ENCODE results near the gene MFNG.

MFNG gene

GRCh38 chr22:37492428-37493344 lies 6.5 kb upstream of the MFNG start:
- TF ChIP-seq GATA3 (IDR thresholded peaks at IDR 0.05; ENCODE audit: low read depth, low read length), result no peak
- TF ChIP-seq GATA2 (IDR thresholded peaks at IDR 0.05; ENCODE audit: low read depth, low read length), result no peak

GRCh38 chr22:37491559-37492427 lies 5.6 kb upstream of the MFNG start:
- TF ChIP-seq GATA2 (IDR thresholded peaks at IDR 0.05; ENCODE audit: low read depth, low read length) (no peak), GATA3 (IDR thresholded peaks at IDR 0.05; ENCODE audit: low read depth, low read length) (no peak)

GRCh38 chr22:37491106-37491505 lies 4.9 kb upstream of the MFNG start:
- TF ChIP-seq GATA3 (IDR thresholded peaks at IDR 0.05; ENCODE audit: low read depth, low read length) (no peak), GATA2 (IDR thresholded peaks at IDR 0.05; ENCODE audit: low read depth, low read length) (no peak)

DNA sequence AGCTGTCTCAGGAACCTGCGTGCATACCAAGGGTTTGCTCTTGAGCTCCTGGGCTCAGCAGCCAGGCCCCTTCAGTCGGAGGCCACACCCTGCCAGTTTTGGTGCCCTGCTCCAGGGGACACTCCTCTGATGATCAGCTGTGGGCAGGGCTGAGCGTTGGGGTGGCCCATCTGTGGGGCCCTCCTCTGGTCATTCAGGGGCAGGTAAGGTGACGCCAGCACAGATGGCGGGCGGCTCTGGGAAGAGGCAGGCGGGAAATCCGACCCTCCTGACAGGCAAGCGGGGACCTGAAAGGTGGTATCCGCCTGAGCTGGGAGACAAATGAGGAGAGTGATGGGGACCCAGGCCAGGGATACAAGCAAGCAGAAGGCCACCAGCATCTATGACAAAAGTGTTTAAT lies 3.8 kb upstream of the MFNG start:
- TF ChIP-seq GATA3 (IDR thresholded peaks at IDR 0.05; ENCODE audit: low read depth, low read length), result no peak
- no peak for TF ChIP-seq GATA2 (IDR thresholded peaks at IDR 0.05; ENCODE audit: low read depth, low read length)

DNA sequence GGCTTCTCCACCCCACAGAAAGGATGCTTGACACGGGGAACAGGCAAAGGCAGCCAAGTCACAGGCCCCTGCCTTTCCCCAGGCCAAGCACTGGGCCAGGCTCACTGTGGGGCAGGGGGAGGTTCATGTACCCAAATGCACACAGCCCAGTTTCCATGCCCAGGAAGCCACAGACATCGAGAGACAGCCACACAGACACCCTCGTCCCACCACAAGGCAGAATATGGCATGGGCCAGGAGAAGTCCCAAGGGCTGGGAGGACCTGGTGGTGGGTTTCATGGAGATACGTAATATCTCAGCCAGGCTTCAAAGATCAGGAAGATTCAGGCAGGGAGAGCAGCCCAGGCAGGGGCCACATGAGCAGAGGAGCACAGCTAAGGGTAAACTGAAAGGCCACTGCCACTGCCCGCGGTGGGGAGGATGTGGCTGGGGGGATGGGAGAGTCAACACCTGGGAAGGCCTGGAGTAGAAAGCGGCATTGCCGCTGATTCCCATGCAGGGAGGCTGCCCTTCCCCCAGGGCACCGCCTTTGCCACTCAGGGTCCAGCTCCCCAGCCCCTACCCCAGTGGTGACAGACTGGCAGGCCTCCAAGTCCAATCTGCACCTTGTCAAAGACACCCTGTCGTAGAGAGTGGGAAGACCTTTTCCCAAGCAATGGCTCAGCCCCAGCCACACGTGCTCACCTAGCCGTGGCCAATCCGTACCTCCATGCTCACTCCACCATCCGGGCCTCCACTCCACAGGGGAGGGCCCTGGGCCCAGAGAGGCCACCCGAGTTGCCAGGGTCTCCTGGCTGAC lies 2.4 kb upstream of the MFNG start:
- TF ChIP-seq GATA2 (IDR thresholded peaks at IDR 0.05; ENCODE audit: low read depth, low read length), result no peak
- no peak for TF ChIP-seq GATA3 (IDR thresholded peaks at IDR 0.05; ENCODE audit: low read depth, low read length)

- TF ChIP-seq GATA2 (IDR thresholded peaks at IDR 0.05; ENCODE audit: low read depth, low read length), result no peak
- no peak for TF ChIP-seq GATA3 (IDR thresholded peaks at IDR 0.05; ENCODE audit: low read depth, low read length)
Measured at GRCh38 chr22:37487571-37487970, 1.4 kb upstream of the MFNG start.

DNA sequence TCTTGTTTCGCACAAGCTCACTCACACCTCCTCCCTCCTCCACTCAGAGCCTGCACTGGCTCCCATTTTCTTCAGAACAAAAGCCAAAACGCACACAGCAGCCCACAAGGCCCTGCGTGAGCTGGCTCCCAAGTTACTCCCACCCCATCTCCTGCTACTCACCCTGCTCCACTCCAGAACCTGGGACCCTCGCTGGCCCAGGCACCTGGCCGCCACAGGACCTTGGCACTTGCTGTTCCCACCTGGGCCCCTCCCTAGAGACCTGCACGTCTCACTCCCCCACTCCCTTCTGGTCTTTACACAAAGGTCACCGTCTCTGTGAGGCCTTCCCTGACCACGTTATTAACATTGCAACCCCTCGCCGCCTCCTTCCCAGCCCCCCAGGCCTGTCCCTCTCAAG lies 945 bp upstream of the MFNG start:
- no peak for TF ChIP-seq GATA3 (IDR thresholded peaks at IDR 0.05; ENCODE audit: low read depth, low read length)
- TF ChIP-seq GATA2 (IDR thresholded peaks at IDR 0.05; ENCODE audit: low read depth, low read length), result no peak

- no peak for TF ChIP-seq GATA3 (IDR thresholded peaks at IDR 0.05; ENCODE audit: low read depth, low read length)
- TF ChIP-seq GATA2 (IDR thresholded peaks at IDR 0.05; ENCODE audit: low read depth, low read length), result no peak
Measured at GRCh38 chr22:37485395-37486223, 575 bp downstream of the MFNG start.

- TF ChIP-seq GATA3 (IDR thresholded peaks at IDR 0.05; ENCODE audit: low read depth, low read length), result no peak
- TF ChIP-seq GATA2 (IDR thresholded peaks at IDR 0.05; ENCODE audit: low read depth, low read length), result no peak
Measured at GRCh38 chr22:37484480-37485394, 1.4 kb downstream of the MFNG start.

GRCh38 chr22:37483050-37483449 lies 3.1 kb downstream of the MFNG start:
- no peak for TF ChIP-seq GATA3 (IDR thresholded peaks at IDR 0.05; ENCODE audit: low read depth, low read length)
- TF ChIP-seq GATA2 (IDR thresholded peaks at IDR 0.05; ENCODE audit: low read depth, low read length), result no peak

- TF ChIP-seq GATA3 (IDR thresholded peaks at IDR 0.05; ENCODE audit: low read depth, low read length), result no peak
- no peak for TF ChIP-seq GATA2 (IDR thresholded peaks at IDR 0.05; ENCODE audit: low read depth, low read length)
Measured at GRCh38 chr22:37482244-37482643, 3.9 kb downstream of the MFNG start.

DNA sequence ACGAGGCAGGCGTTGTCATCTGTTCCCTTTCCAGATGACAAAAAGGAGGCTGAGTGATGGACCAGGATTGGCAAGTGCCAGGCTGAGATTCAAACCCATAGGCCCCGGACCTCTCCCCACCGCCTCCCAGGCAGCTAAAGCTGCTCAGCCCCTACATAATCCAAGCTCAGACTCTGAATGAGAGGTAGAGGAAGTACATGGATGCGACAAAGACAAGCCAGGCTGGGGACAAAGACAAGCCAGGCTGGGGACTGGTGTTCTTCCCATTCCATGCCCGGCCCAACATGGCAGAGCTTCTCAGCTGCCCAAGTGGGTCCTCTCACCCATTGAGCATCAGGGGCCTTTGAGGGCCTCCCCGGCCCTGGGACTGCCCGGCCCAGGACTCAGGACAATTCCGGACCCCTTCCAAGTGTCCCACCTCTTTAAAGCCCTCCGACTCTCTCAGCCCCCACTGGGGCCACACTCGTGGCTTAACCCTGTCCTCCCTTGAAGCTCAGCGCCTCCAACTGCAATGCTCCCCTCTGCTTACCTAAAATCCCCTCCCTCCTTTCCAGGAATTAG lies 4.8 kb downstream of the MFNG start:
- TF ChIP-seq GATA2 (IDR thresholded peaks at IDR 0.05; ENCODE audit: low read depth, low read length) (no peak), GATA3 (IDR thresholded peaks at IDR 0.05; ENCODE audit: low read depth, low read length) (no peak)
